Measurements from ENCODE around the gene ANKRD13A.
"Not testable (repeated sequence)": the region's sequence is repeated elsewhere in the genome, so short reads cannot be mapped to it uniquely, and the experiment has no call there.

The ANKRD13A gene

GRCh38 chr12:109981311-109981710 is 17.9 kb upstream of the ANKRD13A start:
- no peak for TF ChIP-seq CTCF (IDR thresholded peaks at IDR 0.05; ENCODE audit: insufficient read depth, low read depth, low read length, missing control alignments)
- DNase-seq (ENCODE audit: low read depth): no peak

GRCh38 chr12:109982210-109982609 is 17.0 kb upstream of the ANKRD13A start:
- DNase-seq (ENCODE audit: low read depth): no peak
- H3K4me3 ChIP-seq (ENCODE audit: low read depth, low read length): no peak overlapping the region
- TF ChIP-seq CTCF (IDR thresholded peaks at IDR 0.05; ENCODE audit: insufficient read depth, low read depth, low read length, missing control alignments): no peak

More at GRCh38 chr12:109981311-109981710, 17.9 kb upstream of the ANKRD13A start:
- H3K4me3 ChIP-seq (ENCODE audit: low read depth, low read length): no peak overlapping the region

GRCh38 chr12:109983432-109984142 is 15.6 kb upstream of the ANKRD13A start:
- TF ChIP-seq CTCF (IDR thresholded peaks at IDR 0.05; ENCODE audit: insufficient read depth, low read depth, low read length, missing control alignments): no peak
- no peak for DNase-seq (ENCODE audit: low read depth)
- H3K4me3 ChIP-seq (ENCODE audit: low read depth, low read length): no peak overlapping the region

DNA sequence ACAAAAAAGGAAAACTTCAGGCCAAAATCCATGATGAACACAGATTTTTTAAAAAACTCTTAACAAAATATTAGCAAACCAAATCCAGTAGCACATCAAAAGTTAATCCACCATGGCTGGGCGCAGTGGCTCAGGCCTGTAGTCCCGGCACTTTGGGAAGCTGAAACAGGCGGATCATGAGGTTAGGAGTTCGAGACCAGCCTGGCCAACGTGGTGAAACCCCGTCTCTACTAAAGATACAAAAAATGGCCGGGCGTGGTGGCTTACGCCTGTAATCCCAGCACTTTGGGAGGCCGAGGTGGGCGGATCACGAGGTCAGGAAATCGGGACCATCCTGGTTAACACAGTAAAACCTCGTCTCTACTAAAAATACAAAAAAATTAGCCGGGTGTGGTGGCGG is 13.0 kb upstream of the ANKRD13A start:
- H3K4me3 ChIP-seq (ENCODE audit: low read depth, low read length); DNase-seq (ENCODE audit: low read depth): not testable (repeated sequence)

GRCh38 chr12:109987615-109988014 is 11.6 kb upstream of the ANKRD13A start:
- no peak for TF ChIP-seq CTCF (IDR thresholded peaks at IDR 0.05; ENCODE audit: insufficient read depth, low read depth, low read length, missing control alignments)
- no peak overlapping the region for H3K4me3 ChIP-seq (ENCODE audit: low read depth, low read length)
- peak; percentile 58 for DNase-seq (ENCODE audit: low read depth)

DNA sequence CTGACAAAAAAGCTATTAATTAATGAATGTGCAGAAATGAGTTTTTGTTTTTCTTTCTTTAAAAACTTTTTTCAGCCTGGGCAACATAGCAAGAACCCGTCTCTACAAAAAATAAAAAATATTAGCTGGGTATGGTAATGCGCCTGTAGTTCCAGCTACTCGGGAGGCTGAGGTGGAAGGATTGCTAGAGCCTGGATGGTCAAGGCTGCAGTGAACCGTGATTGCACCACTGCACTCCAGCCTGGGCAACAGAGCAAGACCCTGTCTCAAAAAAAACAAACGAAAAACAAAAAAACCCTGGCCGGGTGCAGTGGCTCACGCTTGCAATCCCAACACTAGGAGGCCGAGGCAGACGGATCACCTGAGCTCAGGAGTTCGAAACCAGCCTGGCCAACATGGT is 11.0 kb upstream of the ANKRD13A start:
- TF ChIP-seq CTCF (IDR thresholded peaks at IDR 0.05; ENCODE audit: insufficient read depth, low read depth, low read length, missing control alignments): no peak
- no peak for DNase-seq (ENCODE audit: low read depth)
- no peak overlapping the region for H3K4me3 ChIP-seq (ENCODE audit: low read depth, low read length)

DNA sequence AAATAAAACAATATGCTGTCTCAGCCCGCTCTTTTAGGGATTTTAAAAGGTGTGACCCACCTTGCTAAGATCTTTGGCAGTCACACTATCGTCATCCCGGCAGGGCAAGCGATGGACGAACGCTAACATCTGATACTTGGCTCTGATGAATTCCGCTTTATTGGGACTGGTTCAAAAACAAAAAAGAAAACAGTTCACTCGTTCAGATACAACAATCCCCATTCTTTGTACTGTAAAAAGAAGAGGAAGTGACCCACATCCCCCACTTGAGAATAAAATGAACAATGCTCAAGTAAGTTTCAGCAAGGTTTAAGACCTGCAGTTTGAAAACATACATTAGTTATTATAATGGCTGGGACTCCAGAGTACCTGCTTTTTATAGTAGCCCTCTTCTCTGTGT is 10.3 kb upstream of the ANKRD13A start:
- TF ChIP-seq CTCF (IDR thresholded peaks at IDR 0.05; ENCODE audit: insufficient read depth, low read depth, low read length, missing control alignments): no peak
- H3K4me3 ChIP-seq (ENCODE audit: low read depth, low read length): no peak overlapping the region
- DNase-seq (ENCODE audit: low read depth): no peak
